HG03439 (cell line): ENCODE measurements around the gene ZNF185.
"Not testable (repeated sequence)": the region's sequence is repeated elsewhere in the genome, so short reads cannot be mapped to it uniquely, and the experiment has no call there.

ENCODE experiments used
- ATAC-seq: cut with Tn5 transposase; IDR thresholded peaks from one replicate; pipeline ENCODE4 v1.9.1; 2021; ENCODE audit warnings: mild to moderate bottlenecking, moderate library complexity; ENCODE audit not compliant: unreplicated experiment

Gene ZNF185

GRCh38 chrX:152895121-152895520, 2.7 kb upstream of the ZNF185 start:
- no peak for ATAC-seq

- ATAC-seq, result no peak
Measured at GRCh38 chrX:152895724-152896420, 2.0 kb upstream of the ZNF185 start.

DNA sequence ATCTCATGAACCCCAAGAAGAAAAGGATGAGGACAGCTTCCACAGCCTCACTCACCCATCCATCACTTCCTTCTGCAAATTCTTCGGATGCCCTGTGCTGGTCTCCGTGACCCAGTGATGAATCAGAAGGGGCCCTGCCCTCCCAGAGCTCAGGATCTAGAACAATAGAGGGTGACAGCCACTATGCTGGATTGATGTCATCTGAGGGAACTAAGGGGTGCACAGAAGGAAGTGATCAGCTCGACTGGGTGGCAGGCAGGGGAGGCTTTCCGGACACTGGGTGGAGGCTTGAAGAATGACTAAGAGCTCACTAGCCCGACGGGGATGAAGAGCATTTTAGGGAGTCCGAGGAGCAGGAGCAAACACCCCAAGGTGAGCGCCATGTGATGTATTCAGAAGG, 1.4 kb upstream of the ZNF185 start:
- no peak for ATAC-seq

DNA sequence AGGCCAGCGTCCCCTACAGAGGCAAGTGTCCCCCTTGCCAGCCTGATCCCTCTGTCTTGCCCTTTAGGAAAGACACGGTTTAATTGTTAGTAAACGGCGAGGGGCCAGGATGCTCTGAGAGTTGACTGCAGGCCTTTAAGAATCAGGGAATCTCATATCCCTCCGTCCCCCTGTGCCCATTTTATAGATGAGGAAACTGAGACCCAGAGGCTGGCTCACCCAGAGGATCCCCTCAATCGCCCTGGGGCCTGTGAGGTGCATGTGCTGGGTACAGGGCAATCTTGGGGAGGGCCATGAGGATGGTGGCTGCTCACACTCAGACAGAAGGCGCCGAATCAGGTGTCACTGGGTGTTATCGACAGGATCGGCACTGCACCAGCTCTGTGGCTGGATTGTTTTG, 575 bp downstream of the ZNF185 start:
- ATAC-seq, result no peak

DNA sequence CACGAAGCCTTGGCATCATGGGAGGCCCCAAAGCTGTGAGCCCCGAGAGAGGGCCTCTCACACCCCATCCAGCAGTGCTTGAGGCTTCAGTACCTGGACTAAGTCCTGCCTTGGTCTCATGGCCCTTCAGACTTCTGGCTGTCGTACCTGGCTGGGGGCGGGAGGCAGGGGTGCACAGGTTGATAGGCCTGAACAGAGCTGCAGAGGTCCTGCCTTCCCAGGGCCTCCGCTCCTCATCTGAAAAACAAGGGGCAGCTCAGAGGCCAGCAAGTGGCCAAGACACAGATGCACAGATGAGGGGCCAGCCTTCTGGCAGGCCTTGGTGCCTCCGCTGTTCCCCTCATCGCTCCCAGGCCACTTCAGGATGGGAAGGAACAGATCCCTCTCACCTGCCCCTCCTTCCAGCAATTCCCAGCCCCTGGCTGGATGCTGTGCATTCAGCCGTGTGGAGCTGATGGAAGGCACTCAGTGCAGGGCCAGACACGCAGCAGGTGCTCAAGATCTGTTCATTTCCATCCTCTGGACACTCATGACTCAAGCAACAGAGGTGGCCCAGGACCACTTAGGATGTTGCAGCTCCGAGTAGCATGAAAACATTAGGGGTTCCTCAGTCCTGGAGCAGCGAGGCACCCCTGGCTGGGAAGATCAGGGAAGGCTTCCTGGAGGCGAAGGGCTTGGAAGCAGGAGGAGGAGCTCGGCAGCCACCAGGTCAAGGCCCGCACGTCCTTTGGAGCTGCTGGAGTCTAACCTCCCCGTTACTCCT, 1.4 kb downstream of the ZNF185 start:
- no peak for ATAC-seq

GRCh38 chrX:152899874-152900719, 2.2 kb downstream of the ZNF185 start:
- ATAC-seq, result no peak

GRCh38 chrX:152900937-152901445, 3.1 kb downstream of the ZNF185 start:
- ATAC-seq, result no peak

GRCh38 chrX:152901816-152902501, 4.1 kb downstream of the ZNF185 start:
- ATAC-seq, result no peak

- ATAC-seq, result no peak
Measured at GRCh38 chrX:152902502-152902820, 4.6 kb downstream of the ZNF185 start.

GRCh38 chrX:152903589-152903988, 5.7 kb downstream of the ZNF185 start:
- no peak for ATAC-seq

DNA sequence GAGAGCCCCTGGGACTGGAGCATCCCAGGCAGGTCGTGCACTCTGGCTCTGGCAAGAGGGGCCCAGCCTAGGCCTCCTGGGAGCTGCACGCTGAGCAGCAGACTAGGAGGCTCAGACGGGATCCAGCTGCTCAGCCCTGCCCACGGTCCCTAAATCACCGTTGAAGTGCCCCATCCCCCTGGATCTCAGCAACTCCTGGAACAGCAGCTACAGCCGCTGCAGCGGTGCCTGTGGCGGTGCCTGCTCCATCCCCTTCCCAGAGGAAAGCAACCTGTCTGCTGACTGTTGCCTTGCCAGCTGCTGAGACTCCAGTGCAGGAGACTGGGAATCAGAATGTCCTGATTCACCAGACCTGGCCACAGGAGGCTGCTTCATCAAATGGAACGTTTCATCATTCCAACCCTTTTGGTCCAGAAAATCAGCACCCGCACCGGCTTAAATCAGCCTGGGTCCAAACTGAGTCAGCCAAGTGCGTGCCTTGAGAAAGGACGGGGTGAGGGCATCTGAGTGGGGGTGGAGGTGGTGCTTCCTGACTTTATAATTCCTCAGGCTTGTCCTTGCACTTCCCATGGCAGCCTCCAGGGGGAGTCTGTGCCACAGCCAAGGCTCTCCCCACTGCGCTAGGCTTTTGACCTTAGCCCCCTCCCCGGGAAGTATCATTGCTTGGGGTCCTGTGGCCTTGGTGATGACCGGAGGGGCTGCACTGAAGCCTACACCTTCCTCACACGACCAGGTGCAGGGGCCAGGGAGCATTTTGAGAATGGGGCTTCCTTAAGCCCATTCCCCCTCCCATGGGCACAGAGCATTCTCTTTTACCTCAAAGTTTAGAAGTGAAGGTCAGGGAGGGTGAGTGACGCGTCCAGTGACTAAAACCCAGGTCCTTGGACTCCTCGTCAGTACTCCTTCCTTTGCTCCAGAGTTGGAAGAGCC, 6.5 kb downstream of the ZNF185 start:
- ATAC-seq, result no peak

DNA sequence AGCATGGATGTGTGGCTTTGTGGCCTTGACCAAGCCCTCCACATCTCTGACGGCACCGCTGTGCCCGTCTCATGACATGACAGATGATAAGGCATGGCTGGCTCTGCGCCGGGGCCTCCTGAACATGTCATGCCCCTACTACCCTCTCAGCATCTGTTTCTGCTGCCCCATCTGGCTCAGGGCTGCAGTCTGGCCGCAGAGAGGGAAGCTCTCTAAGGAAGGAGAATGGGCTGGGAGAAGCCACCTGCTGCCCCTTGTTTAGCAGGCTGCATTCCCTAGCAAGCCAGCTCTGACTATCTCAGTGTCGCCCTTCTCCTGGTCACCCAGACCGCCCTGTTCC, 7.2 kb downstream of the ZNF185 start:
- ATAC-seq, result no peak

DNA sequence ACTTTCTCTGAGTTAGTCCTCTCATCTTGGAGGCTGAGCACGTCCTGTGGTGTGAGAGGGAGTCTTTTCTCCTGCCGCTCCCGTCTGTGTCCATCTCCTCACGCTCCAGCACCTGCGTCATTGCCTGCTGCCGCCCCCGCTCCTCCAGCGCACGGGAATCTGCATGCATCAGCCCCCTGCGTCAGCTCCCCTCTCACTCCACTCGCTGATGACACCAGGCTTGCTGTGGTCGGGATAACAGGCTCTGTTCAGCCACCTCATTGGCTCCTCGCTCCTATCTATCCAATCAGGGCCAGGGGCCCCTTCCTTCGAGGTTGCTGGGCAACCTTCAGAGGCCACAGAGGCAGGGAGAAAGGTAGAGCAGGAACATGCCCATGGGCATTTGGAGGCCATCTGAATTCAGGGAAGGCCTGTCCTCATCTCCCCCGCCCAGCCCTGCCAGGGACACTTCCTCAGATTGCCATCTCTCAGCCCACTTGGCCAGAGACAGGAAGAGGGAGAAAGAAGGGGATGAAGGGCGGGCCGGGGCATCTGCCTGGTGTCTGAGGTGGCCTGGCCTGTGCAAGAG, 9.3 kb downstream of the ZNF185 start:
- no peak for ATAC-seq

DNA sequence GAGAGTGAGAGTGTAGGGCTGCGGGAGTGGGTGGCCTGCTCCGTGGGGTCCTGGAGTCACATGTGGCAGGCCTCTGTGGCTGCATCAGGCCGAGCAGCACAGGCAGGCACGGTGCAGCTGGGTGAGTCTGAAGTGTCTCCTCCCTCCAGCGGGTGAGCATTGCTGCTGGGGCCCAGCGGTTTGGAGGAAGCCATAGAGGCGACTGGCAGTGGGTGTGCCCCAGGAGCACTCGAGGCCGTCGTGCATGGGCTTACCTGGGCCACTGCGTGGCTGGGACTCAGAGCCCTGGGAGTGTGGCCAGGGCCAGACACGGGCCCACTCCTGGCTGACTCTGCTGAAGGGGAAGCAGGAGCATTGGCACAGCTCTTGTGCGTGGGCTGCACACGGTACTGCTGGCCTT, 10.6 kb downstream of the ZNF185 start:
- ATAC-seq, result no peak

DNA sequence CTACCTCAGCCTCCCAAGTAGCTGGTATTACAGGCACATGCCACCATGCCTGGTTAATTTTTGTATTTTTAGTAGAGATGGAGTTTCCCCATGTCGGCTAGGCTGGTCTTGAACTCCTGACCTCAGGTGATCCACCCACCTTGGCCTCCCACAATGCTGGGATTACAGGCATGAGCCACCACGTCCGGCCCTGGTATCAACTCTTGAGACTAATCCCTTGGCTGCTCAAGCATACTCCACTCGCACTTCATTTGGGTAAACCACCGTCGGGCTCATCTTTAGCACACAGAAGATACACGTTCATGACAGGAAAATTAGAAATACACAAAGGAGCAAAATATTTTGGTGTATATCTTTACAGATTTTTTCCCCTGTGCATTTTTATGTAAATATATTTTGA, 12.2 kb downstream of the ZNF185 start:
- ATAC-seq, result not testable (repeated sequence)

- no peak for ATAC-seq
Measured at GRCh38 chrX:152912106-152912505, 14.2 kb downstream of the ZNF185 start.

GRCh38 chrX:152912641-152913040, 14.8 kb downstream of the ZNF185 start:
- no peak for ATAC-seq

DNA sequence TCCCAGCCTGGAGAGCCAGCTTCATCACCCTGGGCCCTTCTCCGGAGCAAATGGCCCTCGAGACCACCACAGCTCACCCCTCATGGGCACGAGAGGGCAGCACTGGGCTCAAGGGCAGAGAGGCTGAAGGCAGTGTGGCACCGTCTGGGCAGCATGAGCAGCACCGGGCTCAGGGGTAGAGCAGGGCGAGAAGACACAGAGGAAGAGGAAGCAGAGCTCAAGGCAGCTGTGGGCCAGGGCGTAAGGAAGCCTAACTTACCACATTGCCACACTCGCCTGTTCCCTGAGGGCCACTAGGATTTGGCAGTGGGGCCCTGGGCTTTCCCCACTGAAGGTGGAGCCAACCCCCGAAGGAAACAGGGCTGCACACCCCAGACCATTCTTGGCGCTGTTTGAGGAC, 15.5 kb downstream of the ZNF185 start:
- no peak for ATAC-seq

DNA sequence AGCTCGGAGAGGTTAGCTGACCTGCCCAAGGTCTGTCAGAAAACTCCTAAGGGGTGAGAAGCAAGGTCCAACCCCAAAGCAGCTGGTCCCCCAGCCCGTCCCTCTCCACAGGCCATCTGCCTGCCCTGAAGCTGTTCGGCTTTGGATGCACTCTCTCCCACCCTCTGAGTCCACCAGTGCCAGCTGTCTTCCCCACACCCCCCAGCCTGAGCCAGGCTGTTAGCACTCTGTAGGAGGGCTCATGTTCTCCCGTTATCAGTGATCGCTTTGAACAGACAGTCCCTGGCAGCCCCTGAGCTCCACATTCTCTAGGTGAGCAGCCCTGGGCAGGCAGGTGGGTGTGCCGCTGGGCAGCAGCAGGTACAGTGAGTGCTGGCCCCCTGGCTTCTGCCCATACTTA, 16.0 kb downstream of the ZNF185 start:
- no peak for ATAC-seq
